Measurements from ENCODE around the gene CDC25A. TPM values are rescaled to one million over a fixed set of nuclear protein-coding genes. Genes with fewer than 3 reads are reported as not detected.

The CDC25A gene
- total RNA-seq, 1 experiment from 2014 or later = 16.3 TPM

DNA sequence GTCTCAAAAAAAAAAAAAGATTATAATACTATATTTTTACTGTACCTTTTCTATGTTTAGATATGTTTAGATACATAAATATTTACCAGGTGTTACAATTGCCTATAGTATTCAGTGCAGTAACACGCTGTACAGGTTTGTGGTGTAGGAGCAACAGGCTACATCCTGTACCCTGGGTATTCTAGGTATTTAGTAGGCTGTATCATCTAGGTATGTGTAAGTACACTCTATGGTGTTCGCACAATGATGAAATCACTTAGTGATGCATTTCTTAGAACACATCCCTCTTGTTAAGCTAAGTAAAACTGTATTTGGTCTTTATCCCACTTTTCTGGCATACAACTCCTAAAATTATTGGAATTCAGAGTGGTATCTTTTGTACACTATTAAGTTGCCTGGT lies 77.8 kb downstream of the CDC25A start:
- no peak for DNase-seq (ENCODE audit: low spot score)

DNA sequence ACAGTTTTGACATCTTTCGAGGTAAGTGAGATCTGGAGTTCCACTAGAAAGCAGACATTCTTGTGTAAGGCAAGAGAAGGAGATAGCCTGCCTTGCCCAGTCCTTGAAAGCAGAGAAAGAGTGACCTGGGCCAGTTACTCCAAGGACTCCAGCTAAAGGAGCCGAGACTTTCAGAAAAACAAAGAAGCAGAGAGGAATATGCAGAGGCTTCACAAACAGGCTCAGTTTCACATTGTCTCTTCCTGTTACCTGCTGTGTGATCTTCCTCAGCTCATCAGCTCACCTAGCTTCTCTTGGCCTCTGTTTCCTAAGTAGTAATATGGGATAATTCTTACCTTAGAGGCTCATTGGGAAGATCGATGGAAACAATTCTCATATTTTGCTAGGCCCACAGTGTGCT lies 81.0 kb downstream of the CDC25A start:
- DNase-seq (ENCODE audit: low spot score) = no peak

Small RNA genes within 50 kb of the gene (small RNA-seq; reads per million reads assigned to genes)
- gene MIR4443 (not detected), gene NDUFB1P1 (0.29 reads per million), gene RNU7-128P (not detected), gene SNRPFP4 (not detected)

Other genes starting within 250 kb of the CDC25A start
- gene MAP4, start 172.0 kb downstream of the CDC25A start, total RNA-seq (2014; rRNA removed; shearing (Covaris generic)) = 44.5 and 45.7 TPM in 2 replicates
- not detected in 2 replicates for gene CAMP, start 35.1 kb upstream of the CDC25A start, total RNA-seq (2014; rRNA removed; shearing (Covaris generic))
- 3.4 and 4.4 TPM in 2 replicates for gene ZNF589, start 52.7 kb upstream of the CDC25A start, total RNA-seq (2014; rRNA removed; shearing (Covaris generic))
- 18.1 and 37.3 TPM in 2 replicates for gene NME6, start 113.0 kb upstream of the CDC25A start, total RNA-seq (2014; rRNA removed; shearing (Covaris generic))
- not detected in 2 replicates for gene SPINK8, start 145.2 kb upstream of the CDC25A start, total RNA-seq (2014; rRNA removed; shearing (Covaris generic))
- gene FBXW12, start 183.8 kb upstream of the CDC25A start, total RNA-seq (2014; rRNA removed; shearing (Covaris generic)) = not detected in 2 replicates
- gene PLXNB1, start 241.7 kb upstream of the CDC25A start, total RNA-seq (2014; rRNA removed; shearing (Covaris generic)) = 194 and 209 TPM in 2 replicates